Psoas muscle (tissue), 8 donors: ENCODE results near the gene WDR7. TPM values are rescaled to one million over a fixed set of nuclear protein-coding genes. Genes with fewer than 3 reads are reported as not detected.

Experiments
- ATAC-seq, 4 donors: fragments of 200-7000 bp; cut with Tn5 transposase; one replicate each; pipeline ENCODE4 v1.9.1; 2020; ENCODE audit warnings: moderate library complexity in 3 of 4, mild to moderate bottlenecking in 2 of 4
- DNase-seq, 2 donors: peaks; one replicate each; pipeline ENCODE4 v3.0.0-alpha.2; 2020
- H3K27ac ChIP-seq: fragments of 200-600 bp; one replicate; pipeline ENCODE4 v1.8.0; 2022
- H3K27me3 ChIP-seq, 3 donors: fragments of 200-600 bp in 1 of 3; one replicate each; pipeline versions ENCODE4 v1.6.1 to v1.8.0; 2013 to 2022; ENCODE audit warnings: low read length in 2 of 3, mild to moderate bottlenecking in 2 of 3, moderate library complexity in 1 of 3; ENCODE audit not compliant: insufficient read depth in 3 of 3
- H3K36me3 ChIP-seq, 2 donors: fragments of 200-600 bp in 1 of 2; one replicate each; pipeline versions ENCODE4 v1.6.1 to v1.8.0; 2013 to 2022; ENCODE audit warnings: low read depth in 1 of 2, mild to moderate bottlenecking in 1 of 2, moderate library complexity in 1 of 2; ENCODE audit not compliant: insufficient read depth in 1 of 2
- H3K4me1 ChIP-seq: fragments of 200-600 bp; one replicate; pipeline ENCODE4 v1.8.0; 2022
- H3K4me3 ChIP-seq: fragments of 200-600 bp; one replicate; pipeline ENCODE4 v1.8.0; 2022; ENCODE audit warnings: mild to moderate bottlenecking
- H3K9me3 ChIP-seq: fragments of 200-600 bp; one replicate; pipeline ENCODE4 v1.8.0; 2022
- WGBS, 3 donors: extraction: QIAGEN DNeasy Blood & Tissue Kit; methylation state at CpG; one replicate each; pipeline versions ENCODE4 v1.1.6 to v1.1.7; 2013; 5-methylcytosine and 5-hydroxymethylcytosine counted together
- intact Hi-C, 2 donors: fragments of 100-400 bp; cut with DNase I; formaldehyde crosslinking; loops; one replicate each; pipeline versions ENCODE4 v1.11.0 to v1.14.2; 2022
- polyA plus RNA-seq, 3 donors: library from polyadenylated mRNA; stranded (reverse); fragments of 200-250 nt; gene quantifications; one replicate each; pipeline ENCODE4 v1.2.3, GENCODE V29; 2013
- total RNA-seq, 4 donors: library from RNA; stranded (reverse); fragmentation: NEBNext Ultra II Directional in 2 of 4; extraction: Animal tissue kit (Norgen Biotek cat#: 25700) in 2 of 4; gene quantifications; one replicate each; pipeline versions ENCODE4 v1.2.1 to v1.2.4, GENCODE V29; 2021 to 2023
- TF ChIP-seq, protein P1 (sequence below): fragments of 200-600 bp; IDR thresholded peaks from one replicate; pipeline ENCODE4 v1.8.0; 2022; ENCODE audit warnings: antibody characterized with exemption
- donor health status: healthy with polysubstance abuse.
- donor health status: DM: no; HTN: no; CAD: no; lungs with moderate emphysema.
- donor health status: Bipolar disorder and iron deficiency.
- donor health status: healthy.
- donor health status: DM: yes; HTN: yes; CAD: no.
- donor health status: DM: no; HTN: no; CAD: no.
- donor health status: DM: no; HTN: no; CAD: no.
- donor health status: DM: yes; HTN: yes; CAD: no.

WDR7 gene
- total and polyA plus RNA-seq, 7 donors = 2.6 to 24.4 (median 15.5) TPM

- no peak overlapping the region for H3K27ac ChIP-seq
- H3K4me3 ChIP-seq = peak overlapping the region; percentile 40
- H3K27me3 ChIP-seq = no peaks in the 10 kb centered on the region
- DNase-seq = no peak
- WGBS, 3 donors = 33 to 89% (median 37%) methylated on average over 1 of the region's 1 CpG
- intact Hi-C loops = no loop called here
- H3K9me3 ChIP-seq = no peaks in the 10 kb centered on the region
- H3K4me1 ChIP-seq = peaks cover 34% of the 10 kb centered on the region
- TF ChIP-seq, protein P1, sequence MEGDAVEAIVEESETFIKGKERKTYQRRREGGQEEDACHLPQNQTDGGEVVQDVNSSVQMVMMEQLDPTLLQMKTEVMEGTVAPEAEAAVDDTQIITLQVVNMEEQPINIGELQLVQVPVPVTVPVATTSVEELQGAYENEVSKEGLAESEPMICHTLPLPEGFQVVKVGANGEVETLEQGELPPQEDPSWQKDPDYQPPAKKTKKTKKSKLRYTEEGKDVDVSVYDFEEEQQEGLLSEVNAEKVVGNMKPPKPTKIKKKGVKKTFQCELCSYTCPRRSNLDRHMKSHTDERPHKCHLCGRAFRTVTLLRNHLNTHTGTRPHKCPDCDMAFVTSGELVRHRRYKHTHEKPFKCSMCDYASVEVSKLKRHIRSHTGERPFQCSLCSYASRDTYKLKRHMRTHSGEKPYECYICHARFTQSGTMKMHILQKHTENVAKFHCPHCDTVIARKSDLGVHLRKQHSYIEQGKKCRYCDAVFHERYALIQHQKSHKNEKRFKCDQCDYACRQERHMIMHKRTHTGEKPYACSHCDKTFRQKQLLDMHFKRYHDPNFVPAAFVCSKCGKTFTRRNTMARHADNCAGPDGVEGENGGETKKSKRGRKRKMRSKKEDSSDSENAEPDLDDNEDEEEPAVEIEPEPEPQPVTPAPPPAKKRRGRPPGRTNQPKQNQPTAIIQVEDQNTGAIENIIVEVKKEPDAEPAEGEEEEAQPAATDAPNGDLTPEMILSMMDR = no peak
- no peak for ATAC-seq
- H3K36me3 ChIP-seq = no peaks in the 10 kb centered on the region
These were observed 237.8 kb downstream of the WDR7 start for GRCh38 chr18:56888978-56889377.

DNA sequence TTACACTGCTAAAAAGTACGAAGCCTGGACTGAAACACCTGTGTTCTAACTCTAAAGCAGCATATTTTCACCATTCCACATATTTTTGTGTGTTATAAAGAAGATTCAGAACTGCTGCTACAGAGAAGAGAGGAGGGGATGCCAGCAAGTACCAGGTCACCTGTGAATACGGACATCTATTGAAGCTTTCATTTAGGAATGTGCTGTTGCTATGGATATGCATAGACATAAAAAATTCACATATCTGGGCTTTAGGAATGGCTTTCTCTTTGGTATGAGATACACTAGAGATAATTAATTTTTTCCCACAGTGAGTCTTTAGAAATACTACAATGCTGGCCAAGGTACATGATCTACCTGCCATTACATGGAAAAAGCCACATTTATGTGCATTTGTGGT is 238.5 kb downstream of the WDR7 start:
- TF ChIP-seq, protein P1 = no peak
- no peak for DNase-seq
- ATAC-seq = no peak
- WGBS, 3 donors = 76 to 85% (median 76%) methylated on average over 2 of the region's 2 CpGs
- Histone ChIP-seq H3K36me3 (no peaks in the 10 kb centered on the region), H3K27me3 (no peaks in the 10 kb centered on the region), H3K27ac (peak overlapping the region; percentile 76), H3K4me3 (peak overlapping the region; percentile 40), H3K4me1 (peaks cover 34% of the 10 kb centered on the region), H3K9me3 (no peaks in the 10 kb centered on the region)
- intact Hi-C loops = no loop called here

GRCh38 chr18:56890632-56891031 is 239.5 kb downstream of the WDR7 start:
- peaks cover 34% of the 10 kb centered on the region for H3K4me1 ChIP-seq
- no peaks in the 10 kb centered on the region for H3K9me3 ChIP-seq
- intact Hi-C loops = no loop called here
- TF ChIP-seq, protein P1 = no peak
- DNase-seq (no peak), ATAC-seq (peak; percentile 95 to 99 (median 98))
- H3K4me3 ChIP-seq = peak overlapping the region; percentile 40
- H3K27ac ChIP-seq = peak overlapping the region; percentile 76
- WGBS, 3 donors = 17 to 29% (median 18%) methylated on average over 1 of the region's 1 CpG
- no peaks in the 10 kb centered on the region for H3K27me3 ChIP-seq
- H3K36me3 ChIP-seq = no peaks in the 10 kb centered on the region

- intact Hi-C loops = no loop called here
- peak overlapping the region; percentile 76 for H3K27ac ChIP-seq
- TF ChIP-seq, protein P1 = no peak
These were observed 240.0 kb downstream of the WDR7 start for GRCh38 chr18:56891116-56891515.

GRCh38 chr18:56891870-56892269 is 240.7 kb downstream of the WDR7 start:
- no peaks in the 10 kb centered on the region for H3K36me3 ChIP-seq
- H3K4me3 ChIP-seq = no peak overlapping the region
- H3K27ac ChIP-seq = no peak overlapping the region
- 86 to 94% (median 91%) methylated on average over 1 of the region's 1 CpG for WGBS, 3 donors
- no peak for ATAC-seq
- intact Hi-C loops = no loop called here
- TF ChIP-seq, protein P1 = no peak
- DNase-seq = no peak
- H3K9me3 ChIP-seq = no peaks in the 10 kb centered on the region
- H3K4me1 ChIP-seq = peaks cover 34% of the 10 kb centered on the region
- no peaks in the 10 kb centered on the region for H3K27me3 ChIP-seq

More at GRCh38 chr18:56891116-56891515, 240.0 kb downstream of the WDR7 start:
- H3K36me3 ChIP-seq = no peaks in the 10 kb centered on the region
- DNase-seq (no peak), ATAC-seq (peak in 2 of 4 donors; percentile 26 to 32)
- 84 to 88% (median 86%) methylated on average over 3 of the region's 3 CpGs for WGBS, 3 donors
- H3K27me3 ChIP-seq = no peaks in the 10 kb centered on the region
- peak overlapping the region; percentile 40 for H3K4me3 ChIP-seq
- H3K4me1 ChIP-seq = peaks cover 34% of the 10 kb centered on the region
- H3K9me3 ChIP-seq = no peaks in the 10 kb centered on the region
